ENCODE data around the gene POU6F2.

DNA sequence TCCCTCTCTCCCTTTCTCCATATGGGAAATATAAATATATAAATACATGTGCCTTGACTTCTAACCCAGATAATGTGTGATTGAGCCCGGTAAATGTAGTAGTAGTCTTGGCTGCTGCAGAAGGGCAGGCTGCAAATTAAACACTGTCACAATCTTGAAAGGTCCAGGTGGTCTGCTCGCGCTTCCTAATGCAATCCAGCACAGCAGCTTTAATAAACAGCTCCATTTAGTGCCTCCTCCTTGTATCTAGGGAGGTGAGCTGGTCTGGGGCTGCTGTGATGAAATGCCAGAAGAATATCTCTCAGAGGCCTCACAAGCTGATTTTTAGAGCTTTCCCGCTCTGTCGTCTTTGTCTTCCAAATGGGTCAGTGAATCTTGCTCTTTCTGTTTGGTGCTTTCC, 782 bp downstream of the POU6F2 start:
- TF ChIP-seq NR1H2 (CRISPR knock-in tag; IDR thresholded peaks at IDR 0.05) = no peak
- no peak for TF ChIP-seq NR3C1 (CRISPR knock-in tag; conservative IDR thresholded peaks at IDR 0.05; ENCODE audit: low read depth)
- TF ChIP-seq, protein P1, sequence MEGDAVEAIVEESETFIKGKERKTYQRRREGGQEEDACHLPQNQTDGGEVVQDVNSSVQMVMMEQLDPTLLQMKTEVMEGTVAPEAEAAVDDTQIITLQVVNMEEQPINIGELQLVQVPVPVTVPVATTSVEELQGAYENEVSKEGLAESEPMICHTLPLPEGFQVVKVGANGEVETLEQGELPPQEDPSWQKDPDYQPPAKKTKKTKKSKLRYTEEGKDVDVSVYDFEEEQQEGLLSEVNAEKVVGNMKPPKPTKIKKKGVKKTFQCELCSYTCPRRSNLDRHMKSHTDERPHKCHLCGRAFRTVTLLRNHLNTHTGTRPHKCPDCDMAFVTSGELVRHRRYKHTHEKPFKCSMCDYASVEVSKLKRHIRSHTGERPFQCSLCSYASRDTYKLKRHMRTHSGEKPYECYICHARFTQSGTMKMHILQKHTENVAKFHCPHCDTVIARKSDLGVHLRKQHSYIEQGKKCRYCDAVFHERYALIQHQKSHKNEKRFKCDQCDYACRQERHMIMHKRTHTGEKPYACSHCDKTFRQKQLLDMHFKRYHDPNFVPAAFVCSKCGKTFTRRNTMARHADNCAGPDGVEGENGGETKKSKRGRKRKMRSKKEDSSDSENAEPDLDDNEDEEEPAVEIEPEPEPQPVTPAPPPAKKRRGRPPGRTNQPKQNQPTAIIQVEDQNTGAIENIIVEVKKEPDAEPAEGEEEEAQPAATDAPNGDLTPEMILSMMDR (IDR thresholded peaks at IDR 0.05) = no peak
- TF ChIP-seq ZNF121 (CRISPR knock-in tag; IDR thresholded peaks at IDR 0.05) = no peak
- TF ChIP-seq GTF2I (CRISPR knock-in tag; conservative IDR thresholded peaks at IDR 0.05) = no peak
- no peak for TF ChIP-seq IRF2 (CRISPR knock-in tag; IDR thresholded peaks at IDR 0.05; ENCODE audit: borderline replicate concordance, low read depth)
- no peak for TF ChIP-seq JUN (CRISPR knock-in tag; IDR thresholded peaks at IDR 0.05)
